Prostate gland (tissue), 2 donors: Measurements from ENCODE around the gene EPHB2.

Experiments used
- CTCF ChIP-seq, 4 experiments: fragments of 200-600 bp in 2 of 4; fragments of 450-650 bp in 2 of 4; sonication (generic) in 2 of 4; IDR thresholded peaks; 1 replicate in 3 of 4; 2 replicates in 1 of 4; pipeline ENCODE4 v1.5.1; 2016 to 2019; ENCODE audit warnings: antibody characterized with exemption in 4 of 4, mild to moderate bottlenecking in 2 of 4, moderate library complexity in 2 of 4
- POLR2A ChIP-seq: fragments of 450-650 bp; IDR thresholded peaks from one replicate; pipeline ENCODE4 v1.6.1; 2016; ENCODE audit warnings: antibody characterized with exemption, mild to moderate bottlenecking
- POLR2AphosphoS5 ChIP-seq: sonication (generic); formaldehyde crosslinking; IDR thresholded peaks from one replicate; pipeline ENCODE4 v1.6.1; 2017; ENCODE audit warnings: antibody characterized with exemption

- TF ChIP-seq CTCF (IDR thresholded peaks at IDR 0.05): no peak
- TF ChIP-seq POLR2AphosphoS5: no peak
- no peak for TF ChIP-seq POLR2A
These were observed 182.7 kb downstream of the EPHB2 start for GRCh38 chr1:22893292-22893691.
